Right lobe of liver (tissue), 4 donors: Measurements from ENCODE around the gene CBFA2T2.

Source experiments
- POLR2A ChIP-seq: fragments of 450-650 bp; IDR thresholded peaks from one replicate; pipeline ENCODE4 v1.6.1; 2017; ENCODE audit warnings: antibody characterized with exemption, mild to moderate bottlenecking
- TF ChIP-seq, protein P1 (sequence below), 4 donors: fragments of 200-600 bp in 3 of 4; fragments of 450-650 bp in 1 of 4; IDR thresholded peaks; one replicate each; pipeline versions ENCODE4 v1.5.1 to v1.8.0; 2016 to 2022; ENCODE audit warnings: antibody characterized with exemption in 4 of 4, mild to moderate bottlenecking in 2 of 4
- donor health status: DM: no; HTN: no; CAD: no.
- donor health status: DM: no; HTN: no; CAD: no.
- donor health status: DM: no; HTN: yes; CAD: no.

DNA sequence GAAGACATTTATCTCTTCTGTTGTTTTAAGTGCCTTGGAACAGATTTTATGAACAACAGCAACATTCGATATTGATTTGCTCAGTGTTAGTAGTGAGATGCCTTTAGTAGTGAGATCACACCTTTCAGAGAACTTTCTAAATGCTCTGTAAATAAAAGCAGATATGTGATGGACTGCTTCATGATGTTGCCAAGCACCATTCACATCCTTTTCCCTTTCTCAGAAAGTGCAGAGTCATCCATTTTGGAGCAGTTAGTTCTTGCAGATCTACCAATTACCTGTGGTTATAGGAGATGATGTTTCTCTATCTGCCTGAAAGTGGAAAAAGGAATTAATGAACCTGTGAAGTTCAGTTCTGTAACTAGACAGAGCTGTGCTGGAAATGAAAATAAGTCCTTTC, 27.0 kb downstream of the CBFA2T2 start:
- TF ChIP-seq POLR2A = no peak
- TF ChIP-seq, protein P1, sequence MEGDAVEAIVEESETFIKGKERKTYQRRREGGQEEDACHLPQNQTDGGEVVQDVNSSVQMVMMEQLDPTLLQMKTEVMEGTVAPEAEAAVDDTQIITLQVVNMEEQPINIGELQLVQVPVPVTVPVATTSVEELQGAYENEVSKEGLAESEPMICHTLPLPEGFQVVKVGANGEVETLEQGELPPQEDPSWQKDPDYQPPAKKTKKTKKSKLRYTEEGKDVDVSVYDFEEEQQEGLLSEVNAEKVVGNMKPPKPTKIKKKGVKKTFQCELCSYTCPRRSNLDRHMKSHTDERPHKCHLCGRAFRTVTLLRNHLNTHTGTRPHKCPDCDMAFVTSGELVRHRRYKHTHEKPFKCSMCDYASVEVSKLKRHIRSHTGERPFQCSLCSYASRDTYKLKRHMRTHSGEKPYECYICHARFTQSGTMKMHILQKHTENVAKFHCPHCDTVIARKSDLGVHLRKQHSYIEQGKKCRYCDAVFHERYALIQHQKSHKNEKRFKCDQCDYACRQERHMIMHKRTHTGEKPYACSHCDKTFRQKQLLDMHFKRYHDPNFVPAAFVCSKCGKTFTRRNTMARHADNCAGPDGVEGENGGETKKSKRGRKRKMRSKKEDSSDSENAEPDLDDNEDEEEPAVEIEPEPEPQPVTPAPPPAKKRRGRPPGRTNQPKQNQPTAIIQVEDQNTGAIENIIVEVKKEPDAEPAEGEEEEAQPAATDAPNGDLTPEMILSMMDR (IDR thresholded peaks at IDR 0.05) = no peak
